GM21367 (cell line): ENCODE measurements around the gene ZNF438.

ENCODE experiments used
- ATAC-seq: cut with Tn5 transposase; IDR thresholded peaks from one replicate; pipeline ENCODE4 v1.9.1; 2021; ENCODE audit not compliant: unreplicated experiment

ZNF438 gene

DNA sequence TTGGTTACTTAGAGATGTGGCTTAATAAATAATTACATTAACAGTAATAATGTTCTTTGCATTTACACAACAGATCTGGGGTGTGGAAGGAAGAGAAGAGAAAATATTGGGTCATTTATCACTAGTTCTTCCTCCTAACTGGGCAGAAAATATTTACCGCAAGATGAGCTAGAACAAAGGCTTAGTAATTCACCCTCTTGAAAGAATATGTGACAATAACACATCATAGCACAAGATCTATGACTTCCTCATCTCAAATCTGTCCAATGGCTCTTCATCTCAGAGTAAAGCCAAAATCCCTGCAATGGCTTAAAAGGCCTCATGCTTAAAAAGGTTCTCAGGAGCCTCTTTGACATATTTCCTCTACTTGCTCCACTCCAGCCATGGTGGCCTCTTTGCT lies 178.6 kb downstream of the ZNF438 start:
- ATAC-seq, result no peak

DNA sequence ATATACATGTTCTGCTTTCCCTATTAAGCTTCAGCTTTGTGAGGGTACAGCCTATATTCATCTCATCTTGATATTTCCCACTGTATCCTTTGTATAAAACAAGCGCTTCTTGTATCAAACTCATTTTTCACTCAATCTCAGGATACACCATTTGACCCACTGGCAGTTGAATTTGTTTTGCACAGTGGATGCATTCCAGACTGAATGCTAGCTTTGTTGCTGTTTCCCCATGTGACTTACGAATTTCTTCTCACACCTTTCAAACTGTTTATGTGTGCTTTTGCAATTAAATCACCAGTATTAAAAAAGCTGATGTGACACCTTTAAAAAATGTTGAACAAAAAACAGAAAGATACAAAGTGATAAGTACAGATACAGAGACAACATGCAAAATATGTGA lies 180.9 kb downstream of the ZNF438 start:
- ATAC-seq, result no peak

DNA sequence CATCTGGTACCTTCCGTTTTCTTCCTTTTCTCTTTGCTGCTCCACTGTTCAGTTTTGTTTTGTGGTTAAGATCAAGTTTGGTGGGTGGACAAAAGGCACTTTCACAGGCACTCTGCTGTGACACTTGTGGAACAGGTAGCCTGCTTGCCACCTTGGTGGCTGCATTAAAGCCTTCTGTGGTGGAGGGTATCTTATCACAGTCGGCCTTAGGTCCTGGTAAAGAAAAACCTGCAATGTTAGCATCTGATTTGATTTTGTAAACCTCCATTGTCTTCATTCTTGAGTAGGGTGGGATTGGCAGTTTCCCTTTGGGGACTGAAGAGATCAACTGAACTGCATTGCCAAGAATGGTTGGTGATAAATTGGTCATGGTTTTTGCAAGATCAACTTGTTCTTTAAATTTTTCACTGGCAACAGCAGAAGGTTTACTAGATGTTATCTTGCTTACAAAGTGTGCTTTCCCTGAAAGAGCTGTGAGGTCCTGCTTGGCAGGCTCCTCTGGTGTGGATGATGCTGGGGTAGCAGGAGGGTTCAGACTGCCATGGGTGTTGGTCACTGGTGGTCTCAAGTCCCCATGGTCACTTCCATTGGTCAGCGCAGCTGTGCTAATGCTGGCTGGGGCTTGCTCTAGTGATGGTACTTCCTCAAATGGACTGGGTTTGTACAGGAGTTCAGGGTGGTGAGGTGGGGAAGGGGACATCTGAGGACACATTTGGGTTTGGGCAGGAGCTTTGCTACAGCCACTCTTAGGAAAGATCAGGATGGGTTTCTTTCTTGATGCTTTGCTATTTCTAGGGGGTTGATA lies 182.2 kb downstream of the ZNF438 start:
- no peak for ATAC-seq

DNA sequence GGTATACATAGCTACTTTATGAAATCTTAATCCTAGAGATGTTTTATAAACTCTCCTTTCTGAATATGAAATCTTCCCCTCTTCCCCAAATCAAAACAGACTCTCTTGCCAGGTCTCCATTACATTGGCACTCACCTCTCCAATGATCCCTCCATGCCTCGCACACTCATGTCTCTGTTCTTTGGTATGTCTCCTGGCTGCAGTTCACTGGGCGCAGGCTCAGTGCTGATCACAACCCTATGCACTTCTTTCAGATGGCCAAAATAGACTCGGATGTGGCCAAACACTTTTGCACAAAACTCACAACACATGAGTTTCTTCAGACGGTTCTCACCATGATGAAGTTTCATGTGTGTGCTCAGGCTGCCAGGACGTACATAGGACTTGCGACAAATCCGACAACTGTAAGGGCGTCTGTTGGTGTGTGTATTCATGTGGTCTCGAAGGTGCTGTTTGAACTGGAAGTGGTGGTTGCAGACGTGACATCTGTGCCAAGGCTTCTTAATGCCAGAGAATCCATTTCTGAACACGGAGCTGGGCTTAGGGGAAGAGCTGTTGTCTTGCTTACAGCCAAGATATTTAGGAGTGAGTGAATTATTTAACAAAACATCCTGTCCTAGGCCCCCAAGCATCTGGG lies 183.2 kb downstream of the ZNF438 start:
- ATAC-seq, result no peak

DNA sequence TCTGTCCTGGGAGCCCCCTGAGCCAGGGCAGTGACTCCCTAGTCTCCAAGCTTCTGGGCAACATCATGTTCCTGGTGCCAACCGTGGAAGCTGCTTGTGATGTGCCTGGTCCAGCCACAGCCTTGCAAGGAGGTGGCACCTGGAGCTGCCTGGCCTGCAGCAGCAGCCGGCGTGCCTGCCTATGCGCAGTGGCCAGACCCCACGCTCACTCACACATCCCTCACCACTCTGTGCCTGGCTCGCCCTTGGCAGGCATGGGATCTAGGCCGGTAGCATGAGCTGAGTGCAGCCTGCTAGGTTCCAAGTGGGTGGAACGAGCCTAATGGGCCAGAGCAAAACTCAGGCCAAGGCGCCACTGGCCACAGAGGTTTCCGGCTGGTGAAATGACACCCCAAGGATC lies 184.0 kb downstream of the ZNF438 start:
- no peak for ATAC-seq

DNA sequence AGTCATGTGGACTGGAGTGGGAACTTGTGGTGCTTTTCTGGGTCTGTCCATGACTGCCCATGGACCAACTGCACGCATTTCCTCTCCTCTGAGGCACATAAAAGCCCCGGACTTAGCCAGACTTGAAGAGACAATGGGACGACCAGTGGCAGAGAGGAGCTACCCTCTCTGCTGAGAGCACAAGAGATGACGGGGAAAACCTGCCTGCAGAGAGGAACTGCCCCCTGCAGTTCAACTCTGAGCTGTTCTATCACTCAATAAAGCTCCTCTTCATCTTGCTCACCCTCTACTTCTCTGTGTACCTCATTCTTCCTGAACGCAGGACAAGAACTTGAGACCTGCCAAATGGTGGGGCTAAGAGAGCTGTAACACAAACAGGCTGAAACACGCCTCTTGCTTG lies 184.5 kb downstream of the ZNF438 start:
- no peak for ATAC-seq

DNA sequence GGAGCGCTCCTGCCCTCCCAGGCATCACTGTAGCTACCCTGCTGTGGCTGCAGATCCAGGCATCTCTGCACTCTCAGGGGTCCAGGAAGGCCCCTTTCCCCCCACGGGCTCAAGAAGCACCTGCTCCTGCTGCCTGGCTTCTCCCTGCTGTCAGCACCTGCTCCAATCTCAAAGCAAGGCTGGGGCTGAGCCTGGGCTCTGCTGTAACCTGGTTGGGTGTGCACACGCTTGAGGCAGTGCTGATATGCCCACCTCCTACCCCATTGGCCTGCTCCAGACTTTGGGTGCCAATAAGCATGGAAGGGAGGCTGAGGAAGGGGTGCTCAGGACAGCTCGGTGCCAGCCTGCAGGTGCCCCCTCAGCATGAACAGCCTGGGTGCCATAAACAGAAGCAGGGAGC lies 185.0 kb downstream of the ZNF438 start:
- no peak for ATAC-seq

DNA sequence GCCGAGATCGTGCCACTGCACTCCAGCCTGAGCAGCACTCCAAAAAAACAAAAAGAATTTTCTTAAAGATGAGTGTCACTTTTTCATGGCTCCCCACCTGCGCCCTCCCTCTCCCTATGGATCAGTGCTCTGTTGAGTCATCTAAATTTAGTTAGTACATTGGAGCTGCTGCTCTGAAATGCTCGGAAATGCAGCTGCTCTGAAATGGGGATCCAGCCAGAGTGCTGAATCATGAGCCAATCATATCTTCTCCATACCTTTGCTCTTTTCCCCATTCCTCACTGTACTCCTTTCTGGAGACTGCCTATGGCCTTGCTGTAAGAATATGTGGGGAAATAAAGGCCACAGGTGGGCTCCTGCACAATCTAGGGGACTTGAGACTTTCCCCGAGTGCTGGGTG lies 188.8 kb downstream of the ZNF438 start:
- no peak for ATAC-seq

DNA sequence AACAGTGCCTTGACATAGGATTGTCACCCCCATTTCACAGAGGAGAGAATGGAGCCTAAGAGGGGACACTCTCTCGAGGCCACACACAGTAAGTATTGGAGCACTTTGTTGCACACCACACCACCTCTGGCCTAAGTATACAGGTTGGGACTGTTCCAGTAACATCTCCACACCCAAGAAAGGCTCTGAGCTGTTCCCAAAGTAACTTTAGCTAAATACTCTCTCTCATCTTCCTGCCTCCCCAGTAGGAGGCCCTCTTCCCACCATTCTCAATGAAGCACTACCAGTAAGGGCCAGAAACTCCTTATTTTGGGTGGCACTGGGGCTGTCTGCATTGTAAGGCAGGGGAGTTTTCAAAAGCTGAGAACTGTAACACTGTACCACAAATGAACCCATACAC lies 189.5 kb downstream of the ZNF438 start:
- ATAC-seq, result no peak

DNA sequence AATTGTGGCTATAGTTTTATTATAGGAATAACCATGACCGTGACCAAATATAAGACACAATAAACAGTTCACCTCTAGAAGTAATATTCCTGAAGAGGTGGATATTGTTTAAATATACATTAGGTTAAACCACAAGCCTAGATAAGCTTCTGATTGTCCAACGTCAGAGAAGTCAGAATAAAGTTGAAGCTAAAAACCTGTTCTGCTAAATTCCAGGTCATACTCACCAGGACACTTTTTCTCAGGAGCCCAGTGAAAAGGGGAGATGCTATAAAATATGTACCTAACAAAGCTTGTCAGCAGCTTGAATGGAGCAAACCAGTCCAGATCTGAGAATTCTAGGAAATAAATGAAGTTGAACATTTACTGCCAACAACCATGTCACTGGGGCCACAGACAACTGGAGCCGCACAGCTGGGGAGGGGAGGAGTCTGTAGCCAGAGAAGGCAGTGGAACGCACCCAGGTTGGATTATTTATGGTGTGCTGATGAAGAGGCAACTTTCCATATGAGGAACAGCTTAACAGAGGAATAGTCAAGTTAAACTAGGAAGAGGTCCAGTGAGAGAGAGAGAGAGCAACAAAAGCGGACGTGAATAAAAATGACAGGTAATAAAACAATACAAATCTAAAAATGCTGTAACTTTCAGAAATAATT lies 191.1 kb downstream of the ZNF438 start:
- ATAC-seq, result no peak

DNA sequence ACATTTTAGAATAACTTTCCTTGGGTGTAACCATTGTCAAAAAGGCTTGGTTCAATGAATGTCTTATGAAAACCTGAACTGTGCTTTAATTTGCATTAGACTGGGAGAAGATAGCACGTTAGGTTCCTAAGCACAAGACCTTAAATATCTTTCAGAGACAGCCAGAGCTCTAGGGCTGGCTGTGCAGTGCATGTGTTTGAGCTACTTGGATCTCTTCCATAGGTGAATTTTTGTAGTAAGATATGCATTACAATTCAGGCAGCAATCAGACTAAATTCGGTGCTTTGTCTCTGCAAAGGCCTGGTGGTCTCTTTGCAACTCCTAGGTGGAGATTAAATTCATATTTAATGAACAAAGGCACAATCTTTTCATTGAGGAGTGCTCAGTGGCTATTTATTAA lies 192.0 kb downstream of the ZNF438 start:
- no peak for ATAC-seq

DNA sequence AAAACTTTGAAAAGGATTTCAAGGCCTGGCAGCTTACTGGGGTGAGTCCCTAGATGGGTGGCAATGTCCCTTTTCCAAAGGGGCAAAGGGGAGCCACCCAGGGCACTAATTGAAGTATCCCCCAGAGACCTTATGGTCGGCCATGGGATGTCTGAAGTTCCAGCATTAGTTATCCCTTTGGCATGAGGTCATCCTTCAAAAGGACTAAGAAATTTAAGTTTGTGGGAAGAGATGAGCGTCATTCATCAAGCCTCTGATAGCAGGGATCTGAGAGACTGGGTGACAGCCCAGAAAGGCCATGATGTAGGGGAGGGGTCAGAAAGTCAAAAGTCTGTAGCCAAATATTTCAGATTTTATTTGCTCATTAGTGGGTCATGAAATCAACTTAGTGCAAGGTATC lies 195.3 kb downstream of the ZNF438 start:
- no peak for ATAC-seq

DNA sequence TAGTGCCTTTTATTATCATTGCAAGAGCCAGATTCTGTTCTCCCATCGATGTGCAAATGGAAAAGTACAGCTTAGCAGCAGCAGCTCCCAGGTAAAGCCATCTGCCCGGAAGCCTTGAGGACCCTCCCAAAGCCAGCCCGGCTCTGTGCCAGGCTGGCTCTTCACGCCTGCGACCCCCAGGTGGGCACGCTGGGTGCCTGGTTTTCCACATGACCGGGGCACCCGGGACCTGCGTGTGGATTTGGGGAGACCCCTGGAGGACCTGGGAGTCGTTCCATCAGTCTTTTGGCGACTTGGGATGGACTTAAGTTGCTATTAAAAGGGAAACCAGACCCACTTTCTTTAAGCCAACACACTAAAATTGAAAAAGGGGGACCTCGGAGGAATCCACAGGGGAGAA lies 196.5 kb downstream of the ZNF438 start:
- no peak for ATAC-seq

DNA sequence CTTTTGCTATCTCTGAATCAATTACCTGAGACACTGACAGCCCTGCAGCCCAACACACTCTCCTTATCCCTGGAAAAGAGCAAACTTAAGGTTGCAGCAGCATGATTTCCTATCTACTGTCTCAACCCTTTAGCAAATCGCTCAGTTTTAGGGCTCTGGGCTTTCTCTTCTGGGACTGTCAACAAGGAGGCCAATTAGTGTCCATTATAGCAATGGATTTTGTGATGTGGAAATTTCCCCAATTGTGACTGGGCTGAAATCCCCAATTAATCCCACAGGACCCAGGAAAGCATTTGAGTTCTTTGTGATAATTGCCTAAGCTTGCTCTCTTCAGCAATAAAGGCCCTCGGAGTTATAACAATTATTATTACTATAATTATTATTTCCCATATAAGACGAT lies 197.0 kb downstream of the ZNF438 start:
- no peak for ATAC-seq

DNA sequence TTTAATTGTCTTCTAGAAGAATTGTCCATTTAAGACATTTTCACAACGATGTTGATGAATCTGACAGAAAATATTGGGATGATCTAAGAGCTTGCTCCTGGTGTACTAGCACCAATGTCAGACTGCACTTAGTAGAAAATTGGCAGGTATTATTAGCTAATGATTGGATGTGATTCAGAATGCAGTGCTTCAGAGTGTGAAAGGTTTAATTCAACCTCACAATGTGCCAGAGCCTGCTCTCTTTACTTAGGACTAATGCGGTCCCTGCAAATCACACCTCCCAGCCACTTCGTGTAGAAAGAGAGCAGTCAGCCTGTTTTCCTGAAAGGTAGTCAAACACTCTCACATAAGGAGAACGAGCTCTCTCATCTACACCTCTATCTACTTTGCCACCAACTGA lies 197.5 kb downstream of the ZNF438 start:
- no peak for ATAC-seq

DNA sequence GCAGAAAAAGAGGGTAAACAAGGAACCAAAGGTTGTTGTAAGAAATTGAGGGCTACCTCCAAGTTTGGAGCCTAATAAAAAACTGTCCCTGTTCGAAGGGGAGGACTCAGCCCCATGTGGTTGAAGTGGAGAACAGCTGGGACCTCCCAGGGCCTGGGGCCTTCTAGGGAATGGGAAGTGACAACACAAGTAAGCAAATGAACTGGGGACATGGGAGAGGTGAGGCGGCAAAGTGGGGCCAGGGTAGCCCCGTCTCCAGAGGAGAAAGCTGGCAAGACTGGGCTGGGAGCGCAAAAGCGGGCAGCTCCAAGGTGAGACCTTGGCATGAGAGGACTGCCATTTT lies 198.1 kb downstream of the ZNF438 start:
- ATAC-seq, result no peak

DNA sequence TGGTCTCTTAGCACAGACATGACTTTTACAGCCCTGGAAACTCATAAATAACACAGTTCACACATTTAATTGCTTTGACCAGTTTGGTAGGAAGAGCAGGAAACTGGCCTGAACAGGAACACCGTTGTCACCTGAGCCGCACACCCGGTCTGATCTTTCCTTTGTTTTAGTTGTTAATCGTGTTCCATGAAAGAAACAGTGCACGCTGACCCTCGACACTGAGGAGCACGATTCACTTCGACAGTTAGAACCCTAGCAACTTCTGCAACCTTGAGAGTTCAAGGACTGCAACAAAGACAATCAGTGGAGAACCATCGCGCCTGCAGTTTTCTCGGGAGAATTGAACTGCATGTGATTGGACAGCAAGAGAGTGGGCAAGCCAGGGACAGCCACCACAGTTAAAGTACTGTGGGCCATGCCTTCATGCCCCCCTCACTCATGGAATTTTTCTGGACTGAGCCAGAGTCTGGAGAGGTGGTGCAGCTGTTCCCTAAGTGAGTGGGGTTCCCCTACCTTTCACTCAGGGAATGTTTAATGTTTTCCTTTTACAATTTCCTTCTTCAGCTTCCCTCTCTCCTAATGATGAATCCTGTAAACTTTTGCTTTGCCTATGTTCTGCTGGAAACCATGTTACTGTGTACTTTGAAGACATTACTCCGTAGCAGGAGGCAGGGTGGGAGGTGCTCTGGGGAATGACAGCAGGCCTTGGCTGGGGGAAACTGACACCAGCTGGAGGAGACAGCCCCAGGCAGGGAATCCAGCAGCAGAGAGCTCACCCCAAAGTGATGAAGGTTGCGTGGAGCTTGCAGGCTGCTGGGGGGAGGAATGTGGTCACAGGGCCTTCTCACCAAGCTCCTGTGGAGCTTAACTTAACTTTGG lies 198.7 kb downstream of the ZNF438 start:
- no peak for ATAC-seq

DNA sequence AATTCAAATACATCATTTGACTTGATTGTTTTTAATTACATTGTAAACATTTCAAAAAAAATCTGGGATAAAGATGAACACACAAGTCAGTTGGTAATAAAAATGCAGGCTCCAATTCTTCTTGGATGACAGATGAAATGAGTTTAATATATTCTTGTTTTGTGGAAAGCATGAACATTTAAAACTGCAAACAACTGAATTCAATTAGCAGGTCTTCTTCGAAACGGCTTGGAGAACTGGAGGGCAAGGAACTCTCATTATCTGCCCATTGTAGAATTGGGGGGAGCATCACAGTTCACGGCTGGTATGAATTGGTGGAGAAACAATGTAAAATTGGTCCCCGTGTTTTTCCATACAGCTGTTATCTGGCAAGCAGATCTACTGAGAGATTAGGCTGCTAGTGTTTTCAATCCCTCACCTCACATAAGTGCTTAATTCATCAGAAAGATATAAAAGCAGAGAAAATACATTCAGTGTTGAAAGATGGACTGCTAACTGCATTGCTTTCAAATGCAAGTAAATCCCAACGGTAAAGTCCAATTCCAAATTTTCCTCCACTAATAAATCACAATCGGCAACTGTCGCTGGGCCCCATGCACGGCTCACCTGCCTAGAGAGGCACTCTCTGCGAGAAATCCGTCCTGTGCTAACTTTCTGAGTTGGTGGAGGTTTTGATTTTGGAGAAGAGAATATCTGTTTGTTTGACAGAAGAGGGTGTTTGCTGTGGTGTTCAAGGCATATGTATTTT lies 199.5 kb downstream of the ZNF438 start:
- no peak for ATAC-seq

DNA sequence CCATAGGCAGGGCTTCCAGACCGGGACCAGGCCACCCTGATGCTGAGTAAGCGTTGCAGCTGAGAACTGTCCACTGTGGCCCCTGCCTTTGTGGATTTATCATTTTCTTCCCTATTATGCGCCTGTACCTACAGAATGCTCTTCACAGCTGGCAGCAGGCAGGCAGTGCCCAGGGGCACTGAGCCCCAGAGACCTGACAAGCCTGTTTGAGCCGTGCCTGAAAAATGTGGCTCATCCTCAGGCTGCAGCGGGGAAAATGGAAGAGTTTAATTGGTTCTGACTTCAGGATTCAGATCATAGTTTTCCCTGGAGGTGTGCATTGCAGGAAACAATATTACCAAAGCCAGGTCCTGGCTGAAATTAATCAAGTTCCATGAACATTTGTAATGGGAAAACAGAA lies 200.2 kb downstream of the ZNF438 start:
- no peak for ATAC-seq

DNA sequence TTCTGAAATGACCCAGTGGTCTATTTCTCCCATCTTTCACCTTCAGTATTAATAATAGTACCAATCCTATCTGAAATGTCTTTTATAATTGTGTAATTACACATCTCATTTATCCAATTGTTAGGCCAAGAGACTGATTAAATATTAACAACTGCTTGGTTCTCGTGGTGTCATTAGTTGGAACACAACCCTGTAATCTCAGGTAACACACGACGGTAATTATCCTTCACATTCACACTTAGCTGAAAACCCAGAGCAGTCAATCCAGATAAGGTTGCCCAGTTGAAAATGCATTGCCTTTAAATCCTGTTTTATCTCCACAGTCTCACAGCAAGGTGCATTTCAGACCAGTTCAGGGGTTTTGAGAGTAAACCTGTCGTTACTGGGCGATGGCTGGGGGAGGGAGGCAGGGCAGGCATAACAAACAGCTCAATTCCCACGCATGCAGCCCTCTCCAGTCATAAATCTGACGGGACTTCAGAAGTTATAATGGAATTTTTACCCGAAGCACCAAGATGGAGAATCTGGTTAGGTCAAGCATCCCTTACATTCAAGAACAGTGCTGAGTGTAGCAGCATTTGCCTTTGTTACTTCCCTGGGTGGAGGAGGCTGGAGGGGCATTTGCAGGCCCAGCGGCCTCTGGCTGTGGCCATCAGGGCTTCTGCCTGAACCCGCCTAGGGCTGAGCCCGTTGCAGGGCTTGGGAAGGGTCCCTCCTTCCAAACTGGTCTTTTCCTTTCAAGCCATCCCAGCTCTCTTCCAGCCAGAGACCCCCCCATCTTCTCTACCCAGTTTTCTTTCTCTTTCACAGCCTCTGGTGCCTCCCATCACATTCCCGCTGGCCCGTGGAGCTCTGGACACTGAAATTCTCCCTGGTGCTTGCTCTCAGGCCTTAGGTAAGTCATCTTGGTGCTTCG lies 201.1 kb downstream of the ZNF438 start:
- ATAC-seq, result no peak
